Loucy (cell line): ENCODE data around the gene PDGFD.

Source experiments
- H2AFZ ChIP-seq: fragments of 200-600 bp; sonication (generic); 2 replicates; pipeline ENCODE4 v1.6.0; 2016; ENCODE audit warnings: antibody characterized with exemption, mild to moderate bottlenecking, low read length, moderate library complexity
- H3F3A ChIP-seq: fragments of 200-600 bp; 2 replicates; pipeline ENCODE4 v1.6.0; 2016; ENCODE audit warnings: antibody characterized with exemption, low read depth, mild to moderate bottlenecking
- H3K27me3 ChIP-seq: fragments of 200-600 bp; sonication (generic); 2 replicates; pipeline ENCODE4 v1.6.1; 2014; ENCODE audit warnings: low read length, mild to moderate bottlenecking; ENCODE audit not compliant: insufficient read depth, poor library complexity, severe bottlenecking
- H3K36me3 ChIP-seq: fragments of 200-600 bp; sonication (generic); 2 replicates; pipeline ENCODE4 v1.6.1; 2016; ENCODE audit warnings: low read length; ENCODE audit not compliant: insufficient read depth
- H3K4me1 ChIP-seq: fragments of 200-600 bp; sonication (generic); 2 replicates; pipeline ENCODE4 v1.5.1; 2014; ENCODE audit warnings: low read length, mild to moderate bottlenecking; ENCODE audit not compliant: insufficient read depth, poor library complexity, severe bottlenecking
- H3K4me2 ChIP-seq: fragments of 200-600 bp; sonication (generic); 2 replicates; pipeline ENCODE4 v1.6.0; 2014; ENCODE audit warnings: antibody characterized with exemption, low read length, low read depth, mild to moderate bottlenecking; ENCODE audit not compliant: poor library complexity, severe bottlenecking
- H3K4me3 ChIP-seq: fragments of 200-600 bp; sonication (generic); 2 replicates; pipeline ENCODE4 v1.5.1; 2014; ENCODE audit warnings: low read length, mild to moderate bottlenecking, mixed read lengths; ENCODE audit not compliant: poor library complexity, severe bottlenecking
- H3K79me2 ChIP-seq: fragments of 200-600 bp; sonication (generic); 2 replicates; pipeline ENCODE4 v1.6.1; 2014; ENCODE audit warnings: low read length; ENCODE audit not compliant: insufficient read depth
- H3K9ac ChIP-seq: fragments of 200-600 bp; sonication (generic); 2 replicates; pipeline ENCODE4 v1.6.0; 2014; ENCODE audit warnings: mild to moderate bottlenecking, low read depth, low read length, moderate library complexity; ENCODE audit not compliant: poor library complexity, severe bottlenecking
- H3K9me2 ChIP-seq: fragments of 200-600 bp; sonication (generic); replicated peaks from 2 replicates; pipeline ENCODE4 v1.6.1; 2016; ENCODE audit warnings: low read depth, low read length, mixed read lengths
- H3K9me3 ChIP-seq: fragments of 200-600 bp; sonication (generic); 2 replicates; pipeline ENCODE4 v1.6.1; 2014; ENCODE audit warnings: mild to moderate bottlenecking, antibody characterized with exemption, low read length, low read depth; ENCODE audit not compliant: insufficient read depth
- H4K20me1 ChIP-seq: fragments of 200-600 bp; sonication (generic); 2 replicates; pipeline ENCODE4 v1.6.0; 2014; ENCODE audit warnings: antibody characterized with exemption, low read length, mild to moderate bottlenecking; ENCODE audit not compliant: insufficient read depth, poor library complexity, severe bottlenecking
- CTCF ChIP-seq: fragments of 200-600 bp; sonication (generic); conservative IDR thresholded peaks from 2 replicates; pipeline ENCODE4 v1.5.1; 2014; ENCODE audit warnings: mild to moderate bottlenecking, antibody characterized with exemption, low read length
- EZH2phosphoT487 ChIP-seq: fragments of 200-600 bp; IDR thresholded peaks from 2 replicates; pipeline ENCODE4 v1.6.1; 2018; ENCODE audit warnings: antibody characterized with exemption, mild to moderate bottlenecking, moderate library complexity, borderline replicate concordance

PDGFD gene

GRCh38 chr11:103898065-103898464, 265.9 kb downstream of the PDGFD start:
- Histone ChIP-seq H3K4me3 (no peak overlapping the region), H3K9me3 (no peaks in the 10 kb centered on the region), H3K4me2 (no peak overlapping the region), H3K79me2 (no peaks in the 10 kb centered on the region), H3K27me3 (no peaks in the 10 kb centered on the region), H3K9ac (no peak overlapping the region), H2AFZ (peak overlapping the region; percentile 5; the same call in 1 of the 2 replicates), H3K4me1 (peaks cover 24% of the 10 kb centered on the region), H4K20me1 (no peaks in the 10 kb centered on the region), H3F3A (no peaks in the 10 kb centered on the region), H3K36me3 (no peaks in the 10 kb centered on the region), H3K9me2 (no peaks in the 10 kb centered on the region)
- TF ChIP-seq CTCF = no peak
- TF ChIP-seq EZH2phosphoT487 = no peak

GRCh38 chr11:103897160-103897936, 266.6 kb downstream of the PDGFD start:
- no peaks in the 10 kb centered on the region for H3K9me3 ChIP-seq
- no peak overlapping the region; the same call in 1 of the 2 replicates for H2AFZ ChIP-seq
- H3F3A ChIP-seq = no peaks in the 10 kb centered on the region
- no peak overlapping the region for H3K9ac ChIP-seq
- H3K4me3 ChIP-seq = no peak overlapping the region
- peaks cover 22% of the 10 kb centered on the region for H3K4me1 ChIP-seq
- H3K9me2 ChIP-seq = no peaks in the 10 kb centered on the region
- no peaks in the 10 kb centered on the region for H3K36me3 ChIP-seq
- no peaks in the 10 kb centered on the region for H3K27me3 ChIP-seq
- H3K79me2 ChIP-seq = no peaks in the 10 kb centered on the region
- no peaks in the 10 kb centered on the region for H4K20me1 ChIP-seq
- no peak for TF ChIP-seq EZH2phosphoT487
- TF ChIP-seq CTCF = no peak
- H3K4me2 ChIP-seq = peak overlapping the region; percentile 29

GRCh38 chr11:103895106-103895505, 268.8 kb downstream of the PDGFD start:
- Histone ChIP-seq H3K4me2 (no peak overlapping the region), H3K27me3 (no peaks in the 10 kb centered on the region), H3K9ac (no peak overlapping the region), H3K9me3 (no peaks in the 10 kb centered on the region; the same call in 1 of the 2 replicates), H3K36me3 (no peaks in the 10 kb centered on the region), H4K20me1 (no peaks in the 10 kb centered on the region), H3K79me2 (no peaks in the 10 kb centered on the region), H3F3A (no peaks in the 10 kb centered on the region), H2AFZ (no peak overlapping the region), H3K4me3 (no peak overlapping the region), H3K9me2 (no peaks in the 10 kb centered on the region), H3K4me1 (peaks cover 22% of the 10 kb centered on the region)
- no peak for TF ChIP-seq EZH2phosphoT487
- TF ChIP-seq CTCF = no peak
